Esophagus squamous epithelium (tissue), 4 donors: ENCODE data around the gene CGB2.

ENCODE experiments used
- CTCF ChIP-seq, 6 experiments: fragments of 450-650 bp in 4 of 6; fragments of 200-600 bp in 2 of 6; sonication (generic) in 2 of 6; IDR thresholded peaks; one replicate each; pipeline ENCODE4 v1.5.1; 2016 to 2019; ENCODE audit warnings: antibody characterized with exemption in 6 of 6, mild to moderate bottlenecking in 4 of 6, moderate library complexity in 4 of 6
- POLR2A ChIP-seq, 4 donors: fragments of 450-650 bp; IDR thresholded peaks; one replicate each; pipeline ENCODE4 v1.6.1; 2017; ENCODE audit warnings: antibody characterized with exemption in 4 of 4, mild to moderate bottlenecking in 4 of 4, moderate library complexity in 3 of 4

DNA sequence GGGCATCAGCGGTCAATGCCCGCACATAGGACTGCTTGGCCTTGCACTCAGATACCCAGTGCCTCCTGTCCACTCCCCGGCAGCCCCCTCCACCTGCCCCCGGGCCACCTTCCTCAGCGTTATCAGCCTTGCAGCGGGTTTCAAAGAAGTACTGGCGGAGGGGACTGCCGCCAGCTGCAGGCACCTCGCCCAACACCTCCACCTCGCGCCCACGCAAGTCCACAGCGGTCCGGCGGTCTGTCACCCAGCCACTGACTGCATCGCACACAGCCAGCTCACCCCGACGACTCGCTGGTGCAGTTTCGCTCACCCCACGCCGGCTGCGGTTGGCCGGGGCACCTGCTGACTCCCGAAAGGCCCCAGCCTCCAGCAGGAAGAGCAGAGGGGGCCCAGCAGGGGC lies 29.8 kb downstream of the CGB2 start:
- TF ChIP-seq CTCF (IDR thresholded peaks at IDR 0.05) (no peak), POLR2A (IDR thresholded peaks at IDR 0.05) (no peak)
